ENCODE data around the gene KIAA1328. TPM values are rescaled to one million over a fixed set of nuclear protein-coding genes. Genes with fewer than 3 reads are reported as not detected.

Gene KIAA1328
- total and polyA plus RNA-seq, 4 donors = 0.95 to 7.4 (median 2.9) TPM

DNA sequence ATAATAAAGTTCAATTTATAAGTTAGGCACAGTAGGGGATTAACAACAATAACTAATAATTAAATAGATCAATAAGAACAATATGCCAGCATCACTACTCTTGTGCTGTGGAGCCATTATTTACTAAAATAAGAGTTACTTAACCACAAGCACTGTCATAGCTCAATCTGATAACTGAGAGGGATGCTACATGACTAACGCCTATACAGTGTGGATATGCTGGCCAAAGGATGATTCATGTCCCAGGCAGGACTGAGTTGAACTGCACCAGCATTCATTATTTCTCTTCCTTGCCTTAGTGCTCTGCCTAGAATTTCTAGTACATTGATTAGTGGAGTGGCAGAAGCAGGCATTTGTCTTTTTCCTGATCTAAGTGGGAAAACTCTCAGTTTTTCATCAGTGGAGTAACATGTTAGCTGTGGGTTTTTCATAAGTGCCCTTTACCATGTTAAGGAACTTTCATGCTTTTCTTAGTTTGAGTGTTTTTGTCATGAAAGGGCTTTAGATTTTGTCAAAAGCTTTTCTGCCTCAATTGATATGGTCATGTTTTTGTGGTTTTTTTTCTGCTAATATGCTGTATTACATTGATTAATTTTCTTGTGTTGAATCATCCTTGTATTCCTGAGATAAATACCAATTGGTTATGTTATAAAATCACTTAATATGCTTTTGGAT, 21.7 kb downstream of the KIAA1328 start:
- TF ChIP-seq ATF3 (IDR thresholded peaks at IDR 0.05) (no peak), HNF4A (conservative IDR thresholded peaks at IDR 0.05) (no peak), CTCF (IDR thresholded peaks at IDR 0.05; ENCODE audit: low read depth, low read length, missing input control) (no peak), HNF4G (IDR thresholded peaks at IDR 0.05) (no peak), MAX (IDR thresholded peaks at IDR 0.05) (no peak), RAD21 (IDR thresholded peaks at IDR 0.05) (no peak), RXRA (IDR thresholded peaks at IDR 0.05) (no peak), FOXA1 (IDR thresholded peaks at IDR 0.05) (no peak), EGR1 (IDR thresholded peaks at IDR 0.05; ENCODE audit: low read depth in 2 of 2) (no peak), SP1 (IDR thresholded peaks at IDR 0.05) (no peak), YY1 (IDR thresholded peaks at IDR 0.05) (no peak), NR2F2 (IDR thresholded peaks at IDR 0.05) (no peak)
- Histone ChIP-seq H3K4me1 (ENCODE audit: control insufficient read depth in 4 of 4, insufficient read depth in 4 of 4, low read length in 3 of 4) (no peaks in the 10 kb centered on the region), H3K4me3 (ENCODE audit: low read depth in 1 of 3, low read length in 3 of 3) (no peak overlapping the region), H3K9ac (ENCODE audit: low read depth in 1 of 2, low read length in 2 of 2) (no peak overlapping the region), H3K27ac (ENCODE audit: low read depth in 1 of 2, low read length in 2 of 2) (no peak overlapping the region), H3K9me3 (ENCODE audit: control insufficient read depth in 4 of 4, low read length in 3 of 4) (no peaks in the 10 kb centered on the region), H3K27me3 (ENCODE audit: control insufficient read depth in 4 of 4, insufficient read depth in 4 of 4, low read length in 3 of 4) (no peaks in the 10 kb centered on the region), H3K36me3 (ENCODE audit: control insufficient read depth in 4 of 4, insufficient read depth in 3 of 4, low read depth in 1 of 4, low read length in 3 of 4) (peaks cover 0 to 9% (median 0%) of the 10 kb centered on the region in 4 donors)
- DNase-seq (ENCODE audit: low spot score) = no peak
- WGBS = 86% methylated on average over 1 of the region's 1 CpG

- no peak for TF ChIP-seq JUND (IDR thresholded peaks at IDR 0.05)
- no peak for TF ChIP-seq NR2F2 (IDR thresholded peaks at IDR 0.05)
- TF ChIP-seq RAD21 (IDR thresholded peaks at IDR 0.05) = no peak
- no peak for DNase-seq (ENCODE audit: low spot score)
- H3K27me3 ChIP-seq (ENCODE audit: control insufficient read depth in 4 of 4, insufficient read depth in 4 of 4, low read length in 3 of 4) = no peaks in the 10 kb centered on the region
- WGBS = 68% methylated on average over 2 of the region's 2 CpGs
- H3K9ac ChIP-seq (ENCODE audit: low read depth in 1 of 2, low read length in 2 of 2) = no peak overlapping the region
- H3K4me3 ChIP-seq (ENCODE audit: low read depth in 1 of 3, low read length in 3 of 3) = no peak overlapping the region
- H3K4me1 ChIP-seq (ENCODE audit: control insufficient read depth in 4 of 4, insufficient read depth in 4 of 4, low read length in 3 of 4) = no peaks in the 10 kb centered on the region
- no peak overlapping the region for H3K27ac ChIP-seq (ENCODE audit: low read depth in 1 of 2, low read length in 2 of 2)
- H3K36me3 ChIP-seq (ENCODE audit: control insufficient read depth in 4 of 4, insufficient read depth in 3 of 4, low read depth in 1 of 4, low read length in 3 of 4) = peaks cover 0 to 9% (median 0%) of the 10 kb centered on the region in 4 donors
- H3K9me3 ChIP-seq (ENCODE audit: control insufficient read depth in 4 of 4, low read length in 3 of 4) = no peaks in the 10 kb centered on the region
These were observed 22.3 kb downstream of the KIAA1328 start for GRCh38 chr18:36851202-36851590.

DNA sequence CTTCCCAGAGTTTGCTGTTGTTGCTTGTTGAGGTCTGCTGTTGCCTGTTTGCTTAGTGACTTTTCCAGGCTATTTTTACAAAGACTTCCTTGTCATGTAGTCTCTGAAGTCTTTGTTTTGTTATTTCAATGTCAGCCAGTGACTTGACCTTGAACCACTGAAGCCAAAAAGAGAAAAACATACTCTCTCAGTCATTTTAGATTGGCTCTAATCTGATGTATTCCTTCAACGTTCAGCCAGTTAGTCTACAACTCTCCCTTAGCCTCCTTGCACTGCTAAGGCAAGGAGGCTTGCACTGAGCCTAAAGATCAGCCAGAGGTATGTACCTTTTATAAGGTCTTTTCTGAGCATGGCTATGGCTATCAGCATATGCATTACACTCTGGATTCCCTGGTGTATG, 27.9 kb downstream of the KIAA1328 start:
- WGBS = 67% methylated on average over 1 of the region's 1 CpG
- H3K4me1 ChIP-seq (ENCODE audit: control insufficient read depth in 4 of 4, insufficient read depth in 4 of 4, low read length in 3 of 4) = no peaks in the 10 kb centered on the region
- H3K27ac ChIP-seq (ENCODE audit: low read depth in 1 of 2, low read length in 2 of 2) = no peak overlapping the region
- no peaks in the 10 kb centered on the region for H3K27me3 ChIP-seq (ENCODE audit: control insufficient read depth in 4 of 4, insufficient read depth in 4 of 4, low read length in 3 of 4)
- H3K9ac ChIP-seq (ENCODE audit: low read depth in 1 of 2, low read length in 2 of 2) = no peak overlapping the region
- peaks cover 0 to 7% (median 0%) of the 10 kb centered on the region in 4 donors for H3K36me3 ChIP-seq (ENCODE audit: control insufficient read depth in 4 of 4, insufficient read depth in 3 of 4, low read depth in 1 of 4, low read length in 3 of 4)
- no peak for TF ChIP-seq HNF4A (conservative IDR thresholded peaks at IDR 0.05)
- TF ChIP-seq NR2F2 (IDR thresholded peaks at IDR 0.05) = no peak
- no peak for TF ChIP-seq HNF4G (IDR thresholded peaks at IDR 0.05)
- TF ChIP-seq RAD21 (IDR thresholded peaks at IDR 0.05) = no peak
- no peak for TF ChIP-seq TAF1 (conservative IDR thresholded peaks at IDR 0.05)
- no peak for TF ChIP-seq CTCF (IDR thresholded peaks at IDR 0.05; ENCODE audit: low read depth, low read length, missing input control)
- TF ChIP-seq MAX (IDR thresholded peaks at IDR 0.05) = no peak
- no peak for TF ChIP-seq RXRA (IDR thresholded peaks at IDR 0.05)
- TF ChIP-seq GABPA (IDR thresholded peaks at IDR 0.05 in 1 of 2, conservative IDR thresholded peaks at IDR 0.05 in 1 of 2) = no peak
- no peak for TF ChIP-seq FOXA2 (IDR thresholded peaks at IDR 0.05)
- no peak for TF ChIP-seq FOXA1 (IDR thresholded peaks at IDR 0.05)
- no peak for TF ChIP-seq JUND (IDR thresholded peaks at IDR 0.05)
- TF ChIP-seq YY1 (IDR thresholded peaks at IDR 0.05) = no peak
- TF ChIP-seq, protein P1, sequence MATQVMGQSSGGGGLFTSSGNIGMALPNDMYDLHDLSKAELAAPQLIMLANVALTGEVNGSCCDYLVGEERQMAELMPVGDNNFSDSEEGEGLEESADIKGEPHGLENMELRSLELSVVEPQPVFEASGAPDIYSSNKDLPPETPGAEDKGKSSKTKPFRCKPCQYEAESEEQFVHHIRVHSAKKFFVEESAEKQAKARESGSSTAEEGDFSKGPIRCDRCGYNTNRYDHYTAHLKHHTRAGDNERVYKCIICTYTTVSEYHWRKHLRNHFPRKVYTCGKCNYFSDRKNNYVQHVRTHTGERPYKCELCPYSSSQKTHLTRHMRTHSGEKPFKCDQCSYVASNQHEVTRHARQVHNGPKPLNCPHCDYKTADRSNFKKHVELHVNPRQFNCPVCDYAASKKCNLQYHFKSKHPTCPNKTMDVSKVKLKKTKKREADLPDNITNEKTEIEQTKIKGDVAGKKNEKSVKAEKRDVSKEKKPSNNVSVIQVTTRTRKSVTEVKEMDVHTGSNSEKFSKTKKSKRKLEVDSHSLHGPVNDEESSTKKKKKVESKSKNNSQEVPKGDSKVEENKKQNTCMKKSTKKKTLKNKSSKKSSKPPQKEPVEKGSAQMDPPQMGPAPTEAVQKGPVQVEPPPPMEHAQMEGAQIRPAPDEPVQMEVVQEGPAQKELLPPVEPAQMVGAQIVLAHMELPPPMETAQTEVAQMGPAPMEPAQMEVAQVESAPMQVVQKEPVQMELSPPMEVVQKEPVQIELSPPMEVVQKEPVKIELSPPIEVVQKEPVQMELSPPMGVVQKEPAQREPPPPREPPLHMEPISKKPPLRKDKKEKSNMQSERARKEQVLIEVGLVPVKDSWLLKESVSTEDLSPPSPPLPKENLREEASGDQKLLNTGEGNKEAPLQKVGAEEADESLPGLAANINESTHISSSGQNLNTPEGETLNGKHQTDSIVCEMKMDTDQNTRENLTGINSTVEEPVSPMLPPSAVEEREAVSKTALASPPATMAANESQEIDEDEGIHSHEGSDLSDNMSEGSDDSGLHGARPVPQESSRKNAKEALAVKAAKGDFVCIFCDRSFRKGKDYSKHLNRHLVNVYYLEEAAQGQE (IDR thresholded peaks at IDR 0.05) = no peak
- TF ChIP-seq ATF3 (IDR thresholded peaks at IDR 0.05) = no peak
- no peak for TF ChIP-seq SP1 (IDR thresholded peaks at IDR 0.05)
- no peak for DNase-seq (ENCODE audit: low spot score)
- no peak overlapping the region for H3K4me3 ChIP-seq (ENCODE audit: low read depth in 1 of 3, low read length in 3 of 3)
- no peaks in the 10 kb centered on the region for H3K9me3 ChIP-seq (ENCODE audit: control insufficient read depth in 4 of 4, low read length in 3 of 4)
